MCF 10A (cell line): Measurements from ENCODE around the gene DNAH10. TPM values are rescaled to one million over a fixed set of nuclear protein-coding genes. Genes with fewer than 3 reads are reported as not detected.

ENCODE experiments used
- BruUV-seq: library from RNA; stranded (reverse); fragments of 400-500 nt; replicated peaks from 2 replicates; lab custom pipeline; 2021; lab: Mats Ljungman, UMichigan
- CTCF ChIA-PET: fragments of 300-600 bp; sonication (Branson Sonifier 250); formaldehyde crosslinking; extraction: SDS; loops from one replicate; lab custom pipeline; 2021; ENCODE audit warnings: antibody characterized with exemption, inconsistent platforms; lab: Yijun Ruan, JAX
- POLR2A ChIA-PET: fragments of 300-600, 350-650 bp; sonication (Branson Sonifier 250); formaldehyde crosslinking; extraction: SDS; loops from one replicate; lab custom pipeline; 2020; ENCODE audit warnings: antibody characterized with exemption, inconsistent platforms; lab: Yijun Ruan, JAX
- DNase-seq: peaks from one replicate; pipeline ENCODE4 v3.0.0-alpha.2; 2018; ENCODE audit not compliant: unreplicated experiment
- H3K27ac Mint-ChIP-seq: one replicate; pipeline ENCODE4 v1.8.0; 2022; ENCODE audit warnings: mild to moderate bottlenecking, low read depth, mixed read lengths; ENCODE audit not compliant: unreplicated experiment
- H3K27me3 Mint-ChIP-seq: one replicate; pipeline ENCODE4 v1.8.0; 2022; ENCODE audit warnings: mixed read lengths; ENCODE audit not compliant: insufficient read depth, unreplicated experiment
- H3K36me3 Mint-ChIP-seq: one replicate; pipeline ENCODE4 v1.8.0; 2022; ENCODE audit warnings: mild to moderate bottlenecking, moderate library complexity, mixed read lengths; ENCODE audit not compliant: insufficient read depth, unreplicated experiment
- H3K4me1 Mint-ChIP-seq: one replicate; pipeline ENCODE4 v1.8.0; 2022; ENCODE audit warnings: mixed read lengths; ENCODE audit not compliant: insufficient read depth, unreplicated experiment
- H3K4me3 Mint-ChIP-seq: one replicate; pipeline ENCODE4 v1.8.0; 2022; ENCODE audit warnings: mild to moderate bottlenecking, moderate library complexity, mixed read lengths; ENCODE audit not compliant: unreplicated experiment
- H3K9me3 Mint-ChIP-seq: one replicate; pipeline ENCODE4 v1.8.0; 2022; ENCODE audit warnings: mixed read lengths; ENCODE audit not compliant: unreplicated experiment
- CTCF ChIP-seq: fragments of 200-600 bp; IDR thresholded peaks from one replicate; pipeline ENCODE4 v1.8.0; 2022; ENCODE audit warnings: antibody characterized with exemption, mild to moderate bottlenecking; ENCODE audit not compliant: unreplicated experiment
- intact Hi-C: fragments of 100-400 bp; cut with micrococcal nuclease; formaldehyde crosslinking; loops from 2 replicates; pipeline ENCODE4 v1.14.1; 2022
- total RNA-seq: library from RNA; stranded (reverse); gene quantifications from 2 replicates; pipeline ENCODE4 v1.2.3, GENCODE V29; 2022

DNAH10 gene
- total RNA-seq, 1 experiment from 2014 or later = 0.21 TPM

GRCh38 chr12:123772074-123772473 lies 10.0 kb downstream of the DNAH10 start:
- no peaks in the 10 kb centered on the region for H3K27me3 Mint-ChIP-seq
- DNase-seq = no peak
- H3K36me3 Mint-ChIP-seq = no peaks in the 10 kb centered on the region
- H3K9me3 Mint-ChIP-seq = peaks cover 8% of the 10 kb centered on the region
- no peak overlapping the region for H3K4me3 Mint-ChIP-seq
- ChIA-PET POLR2A (no interaction called here), CTCF (interaction anchor here (0.5 to 1.4 kb wide), 4 partner anchors 28 to 134 kb away, joined by 3 to 4 read pairs (median 3); no protein-coding TSS in a partner anchor)
- BruUV-seq = no TSS peak
- no peak overlapping the region for H3K27ac Mint-ChIP-seq
- TF ChIP-seq CTCF = no peak
- H3K4me1 Mint-ChIP-seq = no peaks in the 10 kb centered on the region
- intact Hi-C loops = no loop called here

- TF ChIP-seq CTCF = no peak
- BruUV-seq = no TSS peak
- Mint-ChIP-seq H3K9me3 (peaks cover 8% of the 10 kb centered on the region), H3K4me1 (no peaks in the 10 kb centered on the region), H3K27ac (no peak overlapping the region), H3K27me3 (no peaks in the 10 kb centered on the region), H3K4me3 (no peak overlapping the region), H3K36me3 (no peaks in the 10 kb centered on the region)
- intact Hi-C loops = no loop called here
- no peak for DNase-seq
- ChIA-PET CTCF (interaction anchor here (1.6 kb wide), 1 partner anchor 132 kb away, joined by 3 read pairs; no protein-coding TSS in a partner anchor), POLR2A (interaction anchor here (0.6 kb wide), 1 partner anchor 253 kb away, joined by 3 read pairs; no protein-coding TSS in a partner anchor)
Observed at GRCh38 chr12:123773375-123773774, 11.3 kb downstream of the DNAH10 start.

GRCh38 chr12:123779551-123779950 lies 17.4 kb downstream of the DNAH10 start:
- POLR2A ChIA-PET = interaction anchor here (1.3 kb wide), 1 partner anchor 196 kb away, joined by 3 read pairs; no protein-coding TSS in a partner anchor
- no peak overlapping the region for H3K27ac Mint-ChIP-seq
- CTCF ChIA-PET = interaction anchor here (0.6 kb wide), 1 partner anchor 207 kb away, joined by 3 read pairs; no protein-coding TSS in a partner anchor
- H3K9me3 Mint-ChIP-seq = peaks cover 8% of the 10 kb centered on the region
- H3K4me3 Mint-ChIP-seq = no peak overlapping the region
- intact Hi-C loops = no loop called here
- no TSS peak for BruUV-seq
- no peak for DNase-seq
- no peak for TF ChIP-seq CTCF
- peaks cover 15% of the 10 kb centered on the region for H3K27me3 Mint-ChIP-seq
- no peaks in the 10 kb centered on the region for H3K4me1 Mint-ChIP-seq
- H3K36me3 Mint-ChIP-seq = no peaks in the 10 kb centered on the region

- no peaks in the 10 kb centered on the region for H3K4me1 Mint-ChIP-seq
- no TSS peak for BruUV-seq
- H3K36me3 Mint-ChIP-seq = no peaks in the 10 kb centered on the region
- H3K27me3 Mint-ChIP-seq = peaks cover 15% of the 10 kb centered on the region
- no peaks in the 10 kb centered on the region for H3K9me3 Mint-ChIP-seq
- CTCF ChIA-PET = interaction anchor here (0.5 to 0.7 kb wide), 3 partner anchors 12 to 202 kb away, joined by 3 to 4 read pairs (median 3); no protein-coding TSS in a partner anchor
- TF ChIP-seq CTCF = no peak
- H3K27ac Mint-ChIP-seq = no peak overlapping the region
- intact Hi-C loops = no loop called here
- POLR2A ChIA-PET = no interaction called here
- no peak for DNase-seq
- H3K4me3 Mint-ChIP-seq = no peak overlapping the region
Observed at GRCh38 chr12:123782997-123783792, 21.1 kb downstream of the DNAH10 start.
